IMR-90 (cell line): ENCODE data around the gene SH3RF3. TPM values are rescaled to one million over a fixed set of nuclear protein-coding genes. Genes with fewer than 3 reads are reported as not detected.

Source experiments
- ATAC-seq: fragments of 200-7000 bp; cut with Tn5 transposase; 2 replicates; pipeline ENCODE4 v1.9.1; 2020; ENCODE audit warnings: low read depth, mild to moderate bottlenecking, moderate library complexity
- BruUV-seq: library from RNA; stranded (reverse); fragments of 400-500 nt; replicated peaks from 2 replicates; lab custom pipeline; 2021; lab: Mats Ljungman, UMichigan
- CTCF ChIA-PET: fragments of 300-600 bp; formaldehyde crosslinking; extraction: SDS; loops from one replicate; lab custom pipeline; 2021; ENCODE audit warnings: antibody characterized with exemption; lab: Yijun Ruan, JAX
- POLR2A ChIA-PET: fragments of 300-600 bp; sonication (Branson Sonifier 250); formaldehyde crosslinking; loops from one replicate; lab custom pipeline; 2022; ENCODE audit warnings: antibody characterized with exemption; ENCODE audit not compliant: unreplicated experiment; lab: Charles Lee
- DNase-seq: peaks from one replicate; pipeline ENCODE4 v3.0.0; 2013
- H2AFZ ChIP-seq: replicated peaks from 2 replicates; pipeline ENCODE3; 2013; ENCODE audit warnings: low read length, mild to moderate bottlenecking; ENCODE audit not compliant: poor library complexity
- H2AK5ac ChIP-seq: 2 replicates; pipeline ENCODE4 v1.6.1; 2013; ENCODE audit warnings: low read depth, low read length, inconsistent platforms
- H2AK9ac ChIP-seq: replicated peaks from 2 replicates; pipeline ENCODE3; 2013; ENCODE audit warnings: mild to moderate bottlenecking, low read depth, low read length, moderate library complexity; ENCODE audit not compliant: poor library complexity
- H2BK120ac ChIP-seq: 2 replicates; pipeline ENCODE4 v1.6.1; 2013; ENCODE audit warnings: low read depth, low read length, inconsistent platforms
- H2BK15ac ChIP-seq: 3 replicates; pipeline ENCODE4 v1.6.1; 2013; ENCODE audit warnings: low read depth, low read length, inconsistent platforms
- H2BK20ac ChIP-seq: 2 replicates; pipeline ENCODE4 v1.6.1; 2013; ENCODE audit warnings: low read depth, mild to moderate bottlenecking, inconsistent platforms, low read length, moderate library complexity
- H2BK5ac ChIP-seq: 2 replicates; pipeline ENCODE4 v1.6.1; 2013; ENCODE audit warnings: mild to moderate bottlenecking, low read depth, low read length, inconsistent platforms; ENCODE audit not compliant: poor library complexity, severe bottlenecking
- H3K14ac ChIP-seq: replicated peaks from 2 replicates; pipeline ENCODE4 v1.6.1; 2013; ENCODE audit warnings: low read depth, low read length, inconsistent platforms
- H3K18ac ChIP-seq: 2 replicates; pipeline ENCODE4 v1.6.1; 2013; ENCODE audit warnings: low read depth, low read length, control low read depth
- H3K23ac ChIP-seq: 2 replicates; pipeline ENCODE4 v1.6.1; 2013; ENCODE audit warnings: low read depth, low read length, inconsistent platforms
- H3K27ac ChIP-seq: 2 replicates; pipeline ENCODE4 v1.5.1; 2013; ENCODE audit warnings: mild to moderate bottlenecking, control low read depth, low read length; ENCODE audit not compliant: insufficient read depth
- H3K27me3 ChIP-seq: 2 replicates; pipeline ENCODE4 v1.6.1; 2013; ENCODE audit warnings: low read length; ENCODE audit not compliant: control insufficient read depth, insufficient read depth
- H3K36me3 ChIP-seq: 2 replicates; pipeline ENCODE4 v1.6.1; 2013; ENCODE audit warnings: low read length, mixed read lengths; ENCODE audit not compliant: control insufficient read depth, insufficient read depth
- H3K4ac ChIP-seq: 2 replicates; pipeline ENCODE4 v1.6.1; 2013; ENCODE audit warnings: low read depth, low read length, inconsistent platforms
- H3K4me1 ChIP-seq: 2 replicates; pipeline ENCODE4 v1.6.1; 2013; ENCODE audit warnings: low read length, mixed read lengths; ENCODE audit not compliant: control insufficient read depth, insufficient read depth
- H3K4me2 ChIP-seq: 2 replicates; pipeline ENCODE4 v1.6.1; 2013; ENCODE audit warnings: low read depth, mild to moderate bottlenecking, control low read depth, low read length, moderate library complexity
- H3K4me3 ChIP-seq: 2 replicates; pipeline ENCODE4 v1.5.1; 2013; ENCODE audit warnings: low read depth, mild to moderate bottlenecking, control low read depth, low read length, moderate library complexity; ENCODE audit not compliant: insufficient read depth
- H3K56ac ChIP-seq: 2 replicates; pipeline ENCODE4 v1.6.1; 2013; ENCODE audit warnings: low read length, inconsistent platforms; ENCODE audit not compliant: insufficient read depth; ENCODE audit errors: extremely low read depth
- H3K79me1 ChIP-seq, 2 experiments: 2 replicates each; pipeline ENCODE4 v1.6.1; 2013; ENCODE audit warnings: low read length in 2 of 2, inconsistent platforms in 1 of 2, low read depth in 1 of 2
- H3K9ac ChIP-seq: 2 replicates; pipeline ENCODE4 v1.6.1; 2013; ENCODE audit warnings: low read depth, low read length, control low read depth
- H3K9me1 ChIP-seq: 2 replicates; pipeline ENCODE4 v1.6.1; 2013; ENCODE audit warnings: low read length, inconsistent platforms; ENCODE audit not compliant: insufficient read depth
- H3K9me3 ChIP-seq: 2 replicates; pipeline ENCODE4 v1.6.1; 2013; ENCODE audit warnings: low read length; ENCODE audit not compliant: control insufficient read depth, insufficient read depth
- H4K20me1 ChIP-seq: 2 replicates; pipeline ENCODE4 v1.6.1; 2013; ENCODE audit warnings: low read length, inconsistent platforms; ENCODE audit not compliant: insufficient read depth
- H4K5ac ChIP-seq: 2 replicates; pipeline ENCODE4 v1.6.1; 2013; ENCODE audit warnings: mild to moderate bottlenecking, low read depth, low read length, control low read depth
- H4K8ac ChIP-seq, 2 experiments: 2 replicates each; pipeline ENCODE4 v1.6.1; 2013; ENCODE audit warnings: low read depth in 2 of 2, low read length in 2 of 2, control low read depth in 1 of 2, inconsistent platforms in 1 of 2
- H4K91ac ChIP-seq: 2 replicates; pipeline ENCODE4 v1.6.1; 2013; ENCODE audit warnings: low read depth, low read length, inconsistent platforms; ENCODE audit not compliant: insufficient read depth
- CEBPB ChIP-seq: IDR thresholded peaks from 2 replicates; pipeline ENCODE4 v1.6.1; 2012; ENCODE audit warnings: low read depth, low read length, improper control_type of control experiment
- FOS ChIP-seq: fragments of 150-350 bp; IDR thresholded peaks from 2 replicates; pipeline ENCODE4 v1.6.1; 2016; ENCODE audit warnings: low read depth, low read length
- MAZ ChIP-seq: IDR thresholded peaks from 2 replicates; pipeline ENCODE4 v1.6.1; 2012; ENCODE audit warnings: low read depth, mild to moderate bottlenecking, low read length, improper control_type of control experiment, moderate library complexity, borderline replicate concordance
- MXI1 ChIP-seq: IDR thresholded peaks from 2 replicates; pipeline ENCODE4 v1.6.1; 2012; ENCODE audit warnings: low read depth, mild to moderate bottlenecking, low read length, moderate library complexity, borderline replicate concordance
- NFE2L2 ChIP-seq: fragments of 150-350 bp; IDR thresholded peaks from 2 replicates; pipeline ENCODE4 v1.6.1; 2016; ENCODE audit warnings: low read depth, mild to moderate bottlenecking, low read length
- POLR2A ChIP-seq: IDR thresholded peaks from 2 replicates; pipeline ENCODE4 v1.6.1; 2012; ENCODE audit warnings: mild to moderate bottlenecking, low read depth, low read length
- RCOR1 ChIP-seq: IDR thresholded peaks from 2 replicates; pipeline ENCODE4 v1.6.1; 2012; ENCODE audit warnings: mild to moderate bottlenecking, low read length, improper control_type of control experiment; ENCODE audit not compliant: insufficient replicate concordance
- RFX5 ChIP-seq: IDR thresholded peaks from 2 replicates; pipeline ENCODE4 v1.8.0; 2012; ENCODE audit warnings: low read depth, mild to moderate bottlenecking, low read length, moderate library complexity
- SMC3 ChIP-seq: fragments of 150-350 bp; IDR thresholded peaks from 2 replicates; pipeline ENCODE4 v1.6.1; 2016; ENCODE audit warnings: low read depth, mild to moderate bottlenecking, antibody characterized with exemption, low read length, moderate library complexity
- WGBS, 2 experiments: methylation state at CpG; one replicate each; pipeline versions ENCODE4 v1.1.5 to v1.1.7; 2013; ENCODE audit warnings: missing lambda C conversion rate in 2 of 2; ENCODE audit not compliant: insufficient read length in 1 of 2; ENCODE audit errors: extremely low coverage in 2 of 2; 5-methylcytosine and 5-hydroxymethylcytosine counted together
- dilution Hi-C: fragments of 300-500 bp; cut with HindIII; formaldehyde crosslinking; loops from one replicate; pipeline ENCODE4 v1.14.3; 2018; ENCODE audit warnings: low sequenced_read_pairs; ENCODE audit not compliant: unreplicated experiment
- in situ Hi-C: fragments of 300-500 bp; cut with MboI; formaldehyde crosslinking; loops from 3 replicates; pipeline ENCODE4 v1.14.3; 2019; ENCODE audit warnings: low sequenced_read_pairs, inconsistent platforms, mixed read lengths
- intact Hi-C: fragments of 100-400 bp; cut with micrococcal nuclease; formaldehyde crosslinking; loops from 2 replicates; pipeline ENCODE4 v1.10.0; 2022
- polyA plus RNA-seq, 3 experiments: library from polyadenylated mRNA; depleted of rRNA; stranded (reverse); fragments of >200 nt; gene quantifications; 2 replicates each; pipeline ENCODE4 v1.2.3, GENCODE V29; 2012; ENCODE audit warnings: low replicate concordance in 1 of 3
- total RNA-seq: library from RNA; depleted of rRNA; stranded (reverse); fragments of >200 nt; gene quantifications from 2 replicates; pipeline ENCODE4 v1.2.3, GENCODE V29; 2012
- TF ChIP-seq, protein P1 (sequence below): conservative IDR thresholded peaks from 2 replicates; pipeline ENCODE4 v1.5.1; 2012; ENCODE audit warnings: mild to moderate bottlenecking, low read depth, low read length, improper control_type of control experiment

The SH3RF3 gene
- total and polyA plus RNA-seq, 2 of the 4 experiments (the other 2 are of a cell fraction): 3.4 to 5.3 TPM

DNA sequence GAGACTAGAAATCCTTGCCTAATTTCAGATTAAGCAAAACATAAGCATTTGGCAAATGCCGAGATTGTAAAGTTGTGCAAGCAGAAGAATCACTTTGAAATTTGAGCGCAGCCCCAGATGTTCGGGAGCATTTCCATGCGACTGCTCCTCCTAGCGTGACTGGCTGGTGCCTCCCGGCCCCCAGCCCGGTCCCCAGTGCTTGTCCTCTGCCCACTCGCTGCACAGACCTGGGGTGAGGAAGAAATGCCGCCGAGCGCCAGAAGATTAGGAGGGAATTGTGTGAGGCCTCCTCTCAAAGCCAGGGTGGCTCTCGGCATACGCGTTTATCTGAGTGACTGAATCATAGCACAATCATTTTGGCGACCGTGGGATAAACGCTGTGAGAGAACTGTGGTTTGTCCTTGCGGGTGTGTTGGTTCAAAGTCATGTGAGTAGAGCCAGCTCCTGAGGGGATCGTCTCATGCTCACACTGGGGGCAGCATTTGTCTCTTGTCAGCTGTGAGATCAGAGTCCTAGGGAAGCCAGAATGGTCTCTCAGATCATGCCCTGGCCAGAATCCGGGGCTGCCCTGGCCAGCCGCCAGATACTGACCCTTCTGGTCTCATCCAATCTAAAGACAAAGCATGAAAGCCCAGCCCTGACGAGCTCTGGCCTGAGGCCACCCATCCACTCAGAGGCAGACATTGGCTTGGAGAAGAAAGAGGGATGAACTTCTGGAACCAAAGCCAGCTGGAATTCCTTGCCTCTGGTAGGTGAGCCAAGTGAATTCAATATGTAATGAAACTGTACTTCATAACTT, 189.3 kb downstream of the SH3RF3 start (continued):
- TF ChIP-seq FOS: 0 out of 2 replicates have a peak, but pooled peaks have one; percentile 43
- TF ChIP-seq MAZ: peak; percentile 68
- TF ChIP-seq CEBPB: peak; percentile 96

DNA sequence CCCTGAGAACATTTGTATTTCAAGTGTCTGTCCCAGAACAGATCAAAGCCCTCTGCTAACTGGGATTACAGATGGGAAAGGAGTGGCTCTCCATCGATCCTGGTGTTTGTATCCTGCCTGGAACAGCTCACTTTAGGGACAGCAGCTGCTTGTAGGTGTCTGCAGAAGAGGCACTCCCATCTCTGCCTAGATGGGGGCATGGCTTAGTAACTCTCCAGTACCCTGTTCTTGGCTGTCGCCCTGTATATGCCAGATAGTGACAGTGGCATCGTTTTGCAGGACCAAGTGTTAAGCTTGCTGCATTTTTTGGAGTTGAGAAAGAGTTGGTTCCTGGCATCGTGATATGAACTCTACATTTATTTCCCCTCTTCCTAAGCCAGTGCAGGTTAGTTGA, 189.9 kb downstream of the SH3RF3 start:
- peak overlapping the region; percentile 89 for H3K4ac ChIP-seq
- peak overlapping the region; percentile 83 for H4K91ac ChIP-seq
- POLR2A ChIA-PET: no interaction called here
- H4K8ac ChIP-seq: peak overlapping the region; percentile 57 to 70
- dilution Hi-C loops: no loop called here
- H2BK5ac ChIP-seq: peak overlapping the region; percentile 46
- peak overlapping the region; percentile 32 for H2AK9ac ChIP-seq
- no peaks in the 10 kb centered on the region for H3K36me3 ChIP-seq
- CTCF ChIA-PET: interaction anchor here (1.0 kb wide), 1 partner anchor 191 kb away, joined by 4 read pairs; no protein-coding TSS in a partner anchor
- H2AFZ ChIP-seq: peak overlapping the region; percentile 19
- H3K4me3 ChIP-seq: no peak overlapping the region
- H3K56ac ChIP-seq: peak overlapping the region; percentile 74; the same call in 1 of the 2 replicates
- TF ChIP-seq MXI1 (no peak), RCOR1 (no peak), SMC3 (no peak), RFX5 (no peak), NFE2L2 (no peak), POLR2A (no peak), FOS (no peak)
- TF ChIP-seq, protein P1, sequence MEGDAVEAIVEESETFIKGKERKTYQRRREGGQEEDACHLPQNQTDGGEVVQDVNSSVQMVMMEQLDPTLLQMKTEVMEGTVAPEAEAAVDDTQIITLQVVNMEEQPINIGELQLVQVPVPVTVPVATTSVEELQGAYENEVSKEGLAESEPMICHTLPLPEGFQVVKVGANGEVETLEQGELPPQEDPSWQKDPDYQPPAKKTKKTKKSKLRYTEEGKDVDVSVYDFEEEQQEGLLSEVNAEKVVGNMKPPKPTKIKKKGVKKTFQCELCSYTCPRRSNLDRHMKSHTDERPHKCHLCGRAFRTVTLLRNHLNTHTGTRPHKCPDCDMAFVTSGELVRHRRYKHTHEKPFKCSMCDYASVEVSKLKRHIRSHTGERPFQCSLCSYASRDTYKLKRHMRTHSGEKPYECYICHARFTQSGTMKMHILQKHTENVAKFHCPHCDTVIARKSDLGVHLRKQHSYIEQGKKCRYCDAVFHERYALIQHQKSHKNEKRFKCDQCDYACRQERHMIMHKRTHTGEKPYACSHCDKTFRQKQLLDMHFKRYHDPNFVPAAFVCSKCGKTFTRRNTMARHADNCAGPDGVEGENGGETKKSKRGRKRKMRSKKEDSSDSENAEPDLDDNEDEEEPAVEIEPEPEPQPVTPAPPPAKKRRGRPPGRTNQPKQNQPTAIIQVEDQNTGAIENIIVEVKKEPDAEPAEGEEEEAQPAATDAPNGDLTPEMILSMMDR: no peak
- intact Hi-C loops: loop anchor here (2.0 to 5.0 kb wide), 2 partner anchors 77 to 190 kb away; partner anchors contain the start of gene SH3RF3
- BruUV-seq: no TSS peak
- H4K20me1 ChIP-seq: peaks cover 49% of the 10 kb centered on the region
- peak overlapping the region; percentile 34 for H4K5ac ChIP-seq
- peaks cover 42% of the 10 kb centered on the region for H3K4me1 ChIP-seq
- ATAC-seq (peak; percentile 6), DNase-seq (no peak)
- peak overlapping the region; percentile 17 for H3K9ac ChIP-seq
- H3K79me1 ChIP-seq: peaks cover 51 to 87% of the 10 kb centered on the region in 2 experiments
- H3K18ac ChIP-seq: peak overlapping the region; percentile 15
- H3K4me2 ChIP-seq: peak overlapping the region; percentile 64
- in situ Hi-C loops: no loop called here
- peak overlapping the region; percentile 84 for H3K14ac ChIP-seq
- peak overlapping the region; percentile 73 for H3K27ac ChIP-seq
- WGBS, 2 experiments: no CpG with 5 or more reads among the region's 4 CpGs
- peak overlapping the region; percentile 92 for H2AK5ac ChIP-seq
- no peaks in the 10 kb centered on the region for H3K27me3 ChIP-seq
- peak overlapping the region; percentile 81 for H2BK120ac ChIP-seq
- H3K9me1 ChIP-seq: peaks cover 47% of the 10 kb centered on the region
- H3K23ac ChIP-seq: peak overlapping the region; percentile 84
- peak overlapping the region; percentile 83; the same call in 2 of the 3 replicates for H2BK15ac ChIP-seq
- H2BK20ac ChIP-seq: peak overlapping the region; percentile 83
- no peaks in the 10 kb centered on the region for H3K9me3 ChIP-seq
